GM21825 (cell line): ENCODE results near the gene WDR90.
A peak's percentile ranks its signal among the peaks of the same experiment; 100 is the strongest.

Experiments used
- ATAC-seq: cut with Tn5 transposase; IDR thresholded peaks from one replicate; pipeline ENCODE4 v1.9.1; 2021; ENCODE audit warnings: mild to moderate bottlenecking, moderate library complexity; ENCODE audit not compliant: unreplicated experiment

Gene WDR90

DNA sequence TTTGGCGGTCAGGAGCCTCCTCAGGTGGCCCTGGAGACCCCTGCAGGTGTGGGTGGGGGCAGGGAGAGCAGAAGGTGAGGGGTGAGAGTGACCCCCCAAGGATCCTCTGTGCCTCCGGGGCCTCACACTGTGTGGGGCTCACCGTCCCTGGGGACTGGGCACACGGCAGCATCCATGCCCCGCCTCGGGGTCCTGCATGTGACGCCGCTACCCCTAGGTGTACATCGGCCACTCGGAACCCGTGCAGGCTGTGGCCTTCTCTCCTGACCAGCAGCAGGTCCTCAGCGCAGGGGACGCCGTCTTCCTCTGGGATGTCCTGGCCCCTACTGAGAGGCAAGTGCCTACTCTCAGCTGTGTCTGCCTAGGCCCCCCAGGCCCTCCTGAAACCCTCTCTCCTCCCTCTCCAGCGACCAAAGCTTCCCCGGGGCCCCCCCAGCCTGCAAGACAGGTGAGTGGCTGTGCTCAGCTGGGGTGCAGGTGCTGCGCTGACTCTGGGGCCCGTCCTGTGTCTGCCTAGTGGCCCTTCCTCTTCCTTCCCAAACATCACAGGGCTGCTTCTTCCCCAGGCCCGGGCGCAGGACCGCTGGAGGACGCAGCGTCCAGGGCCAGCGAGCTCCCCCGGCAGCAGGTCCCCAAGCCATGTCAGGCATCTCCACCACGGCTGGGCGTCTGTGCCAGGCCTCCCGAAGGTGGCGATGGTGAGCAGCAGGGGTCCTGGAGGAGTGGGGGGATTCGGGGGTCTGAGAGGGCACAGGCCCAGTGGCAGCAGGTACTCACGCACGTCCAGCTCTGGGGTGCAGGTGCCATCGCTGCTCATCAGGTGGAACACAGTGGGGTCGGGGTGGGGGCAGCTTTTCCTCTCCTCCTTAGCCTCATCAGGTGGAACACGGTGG is 9.8 kb downstream of the WDR90 start:
- no peak for ATAC-seq

DNA sequence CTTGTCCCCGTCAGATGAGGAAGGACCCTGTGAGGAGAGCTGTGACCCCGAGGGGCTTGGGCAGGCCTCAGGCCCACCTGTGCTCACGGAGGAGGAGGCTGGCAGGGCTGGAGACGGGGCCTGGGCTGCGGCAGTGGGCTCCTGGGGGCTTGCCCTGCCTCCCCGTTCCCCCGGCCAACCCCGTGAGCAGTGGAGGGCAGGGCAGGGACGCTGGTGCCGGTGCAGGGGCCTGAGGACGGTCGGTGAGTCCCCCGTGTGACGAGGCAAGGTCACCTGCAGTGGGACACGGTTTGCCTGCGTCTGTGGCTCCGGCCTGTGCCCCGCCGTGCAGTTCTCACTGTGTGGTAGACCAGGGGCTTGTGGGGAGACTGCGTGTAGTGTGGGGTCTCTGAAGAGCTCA is 10.5 kb downstream of the WDR90 start:
- no peak for ATAC-seq

DNA sequence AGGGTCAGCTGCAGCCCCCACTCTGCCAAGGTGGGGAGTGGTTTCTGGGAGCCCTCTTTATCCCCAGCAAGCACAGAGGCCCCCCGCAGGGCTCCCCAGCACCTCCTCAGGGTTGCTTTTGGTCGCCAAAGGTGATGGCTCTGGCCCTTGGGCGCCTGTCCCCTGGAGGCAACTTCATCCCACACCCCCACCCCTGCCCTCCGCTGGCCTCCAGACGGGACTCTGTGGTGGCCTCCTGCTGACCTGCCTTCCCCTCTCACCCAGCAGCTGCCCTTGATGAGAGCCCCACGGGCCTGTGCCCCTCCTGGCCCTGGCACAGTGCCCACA is 10.9 kb downstream of the WDR90 start:
- no peak for ATAC-seq

GRCh38 chr16:660459-661183 is 11.5 kb downstream of the WDR90 start:
- peak; percentile 27 for ATAC-seq

DNA sequence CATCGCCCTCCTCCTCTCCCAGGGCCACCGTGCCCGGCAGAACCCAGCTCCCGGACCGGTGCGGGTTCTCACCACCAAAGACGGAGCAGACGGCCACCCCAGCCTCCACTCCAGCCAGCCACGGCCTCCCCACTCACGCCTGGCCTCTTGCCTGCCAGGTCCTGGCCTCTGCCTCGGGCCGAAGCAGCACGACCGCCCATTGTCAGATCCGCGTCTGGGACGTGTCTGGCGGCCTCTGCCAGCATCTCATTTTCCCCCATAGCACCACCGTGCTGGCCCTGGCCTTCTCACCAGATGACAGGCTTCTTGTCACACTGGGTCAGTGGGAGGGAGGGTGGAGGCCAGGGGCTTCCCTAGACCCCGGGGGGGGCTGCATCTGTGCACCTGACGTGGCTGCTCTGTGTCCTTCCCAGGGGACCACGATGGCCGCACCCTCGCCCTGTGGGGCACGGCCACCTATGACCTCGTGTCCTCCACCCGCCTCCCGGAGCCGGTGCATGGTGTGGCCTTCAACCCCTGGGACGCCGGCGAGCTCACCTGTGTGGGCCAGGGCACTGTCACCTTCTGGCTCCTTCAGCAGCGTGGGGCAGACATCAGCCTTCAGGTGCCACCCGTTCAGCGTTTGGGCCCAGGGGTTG is 12.1 kb downstream of the WDR90 start:
- no peak for ATAC-seq

DNA sequence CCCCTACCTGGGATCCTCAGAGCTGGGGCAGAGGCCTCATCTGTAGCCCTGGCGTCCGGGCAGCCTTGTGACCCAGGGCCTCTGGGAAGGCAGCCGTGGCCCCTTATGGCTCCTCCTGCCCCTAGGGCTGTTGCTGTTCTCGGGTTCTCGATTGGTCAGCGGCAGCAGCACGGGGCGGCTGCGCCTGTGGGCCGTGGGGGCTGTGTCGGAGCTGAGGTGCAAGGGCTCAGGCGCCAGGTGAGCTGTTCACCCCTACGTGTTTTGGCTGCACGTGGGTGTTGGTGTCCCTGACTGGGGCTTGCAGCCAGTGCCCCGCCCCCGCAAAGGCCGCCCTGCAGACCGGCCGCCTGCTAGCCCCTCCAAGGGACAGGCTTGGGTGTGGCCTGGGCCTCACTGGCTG is 12.9 kb downstream of the WDR90 start:
- ATAC-seq, result no peak

- no peak for ATAC-seq
These were observed 13.4 kb downstream of the WDR90 start for GRCh38 chr16:662597-662996.

DNA sequence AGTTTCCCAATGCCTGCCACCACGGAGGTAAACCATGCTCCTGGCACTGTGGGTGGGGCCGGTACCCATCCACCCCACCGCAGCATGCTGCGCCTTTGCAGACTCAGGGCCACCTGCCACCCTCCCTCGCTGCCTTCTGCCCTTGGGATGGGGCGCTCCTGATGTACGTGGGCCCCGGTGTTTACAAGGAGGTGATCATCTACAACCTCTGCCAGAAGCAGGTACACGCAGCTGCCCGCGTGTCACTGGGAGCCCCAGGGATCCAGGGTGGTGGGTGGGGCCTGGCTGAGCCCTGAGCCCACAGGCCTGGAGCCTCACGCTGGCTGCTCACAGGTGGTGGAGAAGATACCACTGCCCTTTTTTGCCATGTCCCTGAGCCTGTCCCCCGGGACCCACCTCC is 17.4 kb downstream of the WDR90 start:
- no peak for ATAC-seq

DNA sequence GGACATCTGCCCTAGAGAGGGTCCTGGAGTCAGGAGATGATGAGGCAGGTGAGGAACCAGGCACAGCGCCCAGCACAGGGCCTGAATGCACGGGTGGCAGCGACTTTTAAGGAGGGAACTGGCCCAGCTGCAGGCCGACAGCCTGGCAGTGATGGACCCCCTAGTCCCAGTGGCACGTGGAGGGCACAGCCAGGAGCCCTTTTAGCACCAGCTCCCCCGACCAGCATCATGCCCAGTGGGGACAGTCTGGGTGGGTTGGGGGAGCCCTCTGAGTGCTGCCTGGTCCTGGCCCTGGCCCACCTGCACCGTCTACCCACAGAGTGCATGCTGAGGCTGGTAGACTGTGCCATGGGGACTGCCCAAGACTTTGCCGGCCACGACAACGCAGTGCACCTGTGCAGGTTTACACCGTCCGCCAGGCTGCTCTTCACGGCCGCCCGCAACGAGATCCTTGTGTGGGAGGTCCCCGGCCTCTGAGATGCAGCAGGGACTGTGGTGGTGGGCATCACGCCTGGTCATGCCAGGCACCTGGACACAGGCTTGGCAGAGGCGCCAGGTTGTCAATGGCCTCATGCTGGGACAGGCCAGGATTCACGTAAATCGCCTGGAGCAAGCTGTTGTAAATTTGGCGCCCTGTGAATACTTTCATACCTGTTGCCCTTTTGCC is 18.1 kb downstream of the WDR90 start:
- ATAC-seq, result no peak

- ATAC-seq, result peak; percentile 73
These were observed 18.8 kb downstream of the WDR90 start, which contains the start of gene RHOT2 for GRCh38 chr16:667780-668518. TSS of gene RHOT2 (plus strand) at chr16:668132. CDS start at chr16:668200, 68 bp downstream.

- no peak for ATAC-seq
These were observed 19.5 kb downstream of the WDR90 start for GRCh38 chr16:668519-669171.

GRCh38 chr16:669666-670065 is 20.5 kb downstream of the WDR90 start:
- no peak for ATAC-seq

GRCh38 chr16:670485-671352 is 21.6 kb downstream of the WDR90 start:
- no peak for ATAC-seq

DNA sequence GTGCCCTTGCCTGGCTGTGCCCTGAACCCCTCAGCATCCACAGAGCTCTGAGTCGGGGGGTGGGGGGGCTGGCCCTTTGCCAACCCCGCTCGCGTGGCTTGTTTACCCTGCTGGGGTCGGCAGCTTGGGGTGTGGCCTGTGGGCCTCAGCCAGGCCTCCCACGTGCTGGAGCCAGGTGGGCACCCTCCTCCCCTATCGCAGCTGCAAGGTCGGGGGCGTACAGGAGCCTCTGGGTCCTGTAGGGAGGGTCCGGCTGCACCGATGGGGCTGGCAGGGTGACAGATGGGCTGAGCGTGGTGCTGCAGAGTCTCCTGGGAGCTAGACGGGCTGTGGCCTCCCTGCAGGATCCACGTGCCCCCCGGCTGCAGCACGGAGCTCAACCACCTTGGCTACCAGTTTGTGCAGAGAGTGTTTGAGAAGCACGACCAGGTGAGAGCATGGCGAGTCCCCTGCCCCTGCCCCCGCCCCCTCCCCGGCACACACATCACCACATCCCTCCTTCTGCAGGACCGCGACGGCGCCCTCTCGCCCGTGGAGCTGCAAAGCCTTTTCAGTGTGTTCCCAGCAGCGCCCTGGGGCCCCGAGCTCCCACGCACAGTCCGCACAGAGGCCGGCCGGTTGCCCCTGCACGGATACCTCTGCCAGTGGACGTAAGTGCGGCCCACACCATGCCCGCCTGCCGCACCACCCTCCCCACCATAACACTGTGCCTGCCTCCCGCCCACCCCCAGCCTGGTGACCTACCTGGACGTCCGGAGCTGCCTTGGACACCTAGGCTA is 22.4 kb downstream of the WDR90 start:
- ATAC-seq, result no peak

DNA sequence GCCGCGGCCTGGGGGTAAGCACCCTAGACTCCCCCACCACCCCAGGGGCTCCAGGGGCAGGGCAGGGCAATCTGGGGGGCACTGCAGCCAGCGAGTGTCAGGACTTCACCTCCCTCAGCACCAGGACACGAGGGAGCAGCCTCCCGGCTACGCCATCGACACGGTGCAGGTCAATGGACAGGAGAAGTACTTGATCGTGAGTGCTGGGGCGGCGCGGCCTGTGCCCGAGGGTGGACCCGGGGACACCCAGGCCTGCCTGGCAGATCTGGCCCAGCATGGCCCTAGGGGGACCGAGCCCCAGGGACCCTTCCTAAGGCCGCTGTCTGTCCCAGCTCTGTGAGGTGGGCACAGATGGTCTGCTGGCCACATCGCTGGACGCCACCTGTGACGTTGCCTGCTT is 23.2 kb downstream of the WDR90 start:
- no peak for ATAC-seq

GRCh38 chr16:672851-673250 is 23.7 kb downstream of the WDR90 start:
- ATAC-seq, result no peak

- ATAC-seq, result no peak
These were observed 24.3 kb downstream of the WDR90 start for GRCh38 chr16:673399-673991.
